Esophagus muscularis mucosa (tissue), 3 donors: Measurements from ENCODE around the gene CNKSR2.

ENCODE experiments used
- CTCF ChIP-seq, 3 experiments: fragments of 200-600 bp in 2 of 3; fragments of 450-650 bp in 1 of 3; sonication (generic) in 2 of 3; IDR thresholded peaks; one replicate each; pipeline ENCODE4 v1.5.1; 2017 to 2019; ENCODE audit warnings: antibody characterized with exemption in 3 of 3, mild to moderate bottlenecking in 2 of 3, moderate library complexity in 1 of 3
- POLR2A ChIP-seq: fragments of 450-650 bp; IDR thresholded peaks from one replicate; pipeline ENCODE4 v1.6.1; 2017; ENCODE audit warnings: antibody characterized with exemption, moderate library complexity, mild to moderate bottlenecking, low read depth

- TF ChIP-seq CTCF (IDR thresholded peaks at IDR 0.05) (no peak), POLR2A (no peak)
Measured at GRCh38 chrX:21487832-21488231, 113.6 kb downstream of the CNKSR2 start.
